Stimulated activated CD8-positive, alpha-beta memory T cell treated with anti-CD3 and anti-CD28 coated beads, Interleukin-15, amount 100 ng/mL, for 48 hours (primary cell): ENCODE data around the gene SH3PXD2A.
"Not testable (repeated sequence)": the region's sequence is repeated elsewhere in the genome, so short reads cannot be mapped to it uniquely, and the experiment has no call there.

ENCODE experiments used
- DNase-seq, 2 donors: peaks; one replicate each; pipeline ENCODE4 v3.0.0-alpha.2; 2020; ENCODE audit warnings: low read depth in 2 of 2

SH3PXD2A gene

DNA sequence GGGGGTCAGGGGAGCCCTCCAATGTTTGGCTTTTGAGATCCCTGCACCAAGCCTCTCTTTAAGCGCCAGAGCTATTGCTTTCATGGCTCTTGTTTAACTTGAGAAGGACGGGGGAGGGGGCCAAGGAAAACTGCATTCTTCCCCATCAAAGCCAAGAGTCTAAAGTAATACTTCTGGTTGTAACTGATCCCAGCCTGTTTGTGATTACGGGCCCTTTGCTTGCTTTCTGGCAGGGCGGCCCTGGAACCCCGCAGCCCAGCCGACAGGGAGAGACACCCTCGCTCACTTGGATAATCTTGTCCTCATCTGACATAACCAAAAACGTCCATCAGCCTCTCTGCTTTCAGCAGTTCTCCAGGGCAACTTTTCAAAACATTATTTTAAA is 207.1 kb downstream of the SH3PXD2A start:
- no peak for DNase-seq

DNA sequence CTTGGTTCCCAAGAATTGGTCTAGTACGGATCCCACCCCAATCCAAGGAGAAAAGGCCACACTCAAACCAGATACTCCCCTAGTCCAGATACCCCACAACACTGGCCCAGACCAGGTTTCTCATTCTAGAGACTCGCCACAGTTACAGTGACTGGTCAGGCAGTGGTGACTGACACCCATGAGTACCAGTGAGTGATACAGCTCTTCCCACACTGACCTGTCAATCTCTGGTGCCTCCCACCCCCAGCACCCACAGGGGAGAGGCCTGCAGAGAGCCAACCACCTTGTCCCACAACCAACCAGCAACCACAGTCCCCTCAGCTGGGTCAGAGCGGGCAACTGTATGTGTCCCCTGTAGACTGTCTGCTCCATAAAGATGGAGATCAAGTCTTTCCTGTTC is 209.1 kb downstream of the SH3PXD2A start:
- DNase-seq: no peak

DNA sequence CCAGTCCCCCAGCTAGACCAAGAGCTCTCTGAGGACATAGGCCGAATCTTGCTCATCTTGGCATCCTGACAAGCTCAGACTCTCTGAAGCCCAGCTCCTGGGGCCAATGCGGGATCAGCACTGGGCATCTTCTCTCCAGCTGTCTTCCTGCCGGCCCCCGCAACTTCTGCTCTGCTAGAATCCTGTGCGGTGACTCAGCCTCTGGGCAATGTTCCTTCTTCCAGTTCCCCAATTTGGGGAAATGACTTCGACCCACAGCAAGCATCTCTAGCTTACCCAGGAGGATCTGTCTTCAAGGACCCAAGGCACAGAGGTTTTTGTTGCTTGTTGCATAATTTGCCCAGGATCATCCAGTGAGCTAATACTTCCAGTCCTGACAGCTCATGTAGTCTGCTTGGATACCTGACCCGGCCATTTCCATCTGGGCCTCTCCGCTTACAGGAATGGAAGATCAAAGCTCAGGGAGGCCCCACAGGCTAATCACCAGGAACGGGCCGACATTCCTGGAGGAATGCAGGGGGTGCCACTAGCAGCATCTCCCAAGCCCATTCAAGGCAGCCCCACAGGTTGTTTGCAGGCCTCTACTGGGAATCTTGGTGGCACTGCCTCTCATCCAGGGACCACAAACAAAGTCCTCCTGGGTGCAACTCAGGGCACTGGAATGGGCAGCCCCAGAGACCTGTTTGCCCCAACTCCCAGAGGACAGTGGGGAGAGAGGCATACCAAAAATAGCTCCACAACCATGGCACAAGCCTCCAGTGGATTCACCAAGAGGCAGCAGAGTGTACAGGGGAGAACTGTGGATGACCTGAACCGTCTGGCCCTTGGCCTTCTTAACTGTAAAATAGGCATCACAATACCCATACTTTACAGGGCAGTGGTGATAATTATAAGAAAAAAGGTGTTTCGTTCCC is 210.0 kb downstream of the SH3PXD2A start:
- DNase-seq: no peak

DNA sequence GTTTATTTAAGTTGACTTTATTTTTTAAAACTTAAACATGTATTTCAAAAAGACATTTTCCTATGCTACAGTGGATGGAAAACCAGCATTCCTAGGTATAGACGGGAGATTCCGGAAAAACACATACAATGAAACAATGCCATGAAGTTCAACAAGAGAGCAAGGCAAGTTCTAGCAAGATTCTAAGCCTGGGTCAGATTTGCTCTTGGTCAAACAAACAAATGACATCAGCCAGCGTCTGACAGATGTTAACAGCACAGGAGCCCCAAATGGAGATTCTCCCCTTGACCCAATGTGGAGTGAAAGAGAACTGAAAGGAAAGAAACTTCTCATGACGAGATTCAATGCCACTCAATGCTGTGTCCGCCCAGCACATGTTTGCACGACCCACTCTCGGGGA is 212.0 kb downstream of the SH3PXD2A start:
- DNase-seq: no peak

DNA sequence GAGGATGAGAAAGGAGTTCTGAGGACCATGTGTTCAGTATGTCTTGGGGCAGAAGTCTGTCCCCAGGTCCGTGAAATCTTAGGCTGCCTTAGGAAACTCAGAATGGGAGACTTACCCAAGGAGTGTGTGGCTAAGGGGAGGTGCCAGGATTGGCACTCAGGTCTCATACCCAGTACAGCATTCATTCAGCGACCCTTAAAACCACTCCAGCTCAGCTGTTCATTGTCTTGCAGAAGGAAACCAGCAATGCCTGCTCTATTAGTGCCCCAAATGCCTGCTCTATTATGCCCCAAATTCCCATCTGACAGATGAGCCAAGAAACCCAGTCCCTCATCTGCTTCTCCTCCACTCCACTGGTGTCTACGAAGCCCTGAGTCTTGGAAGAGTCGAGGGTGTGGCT is 214.1 kb downstream of the SH3PXD2A start:
- no peak for DNase-seq

DNA sequence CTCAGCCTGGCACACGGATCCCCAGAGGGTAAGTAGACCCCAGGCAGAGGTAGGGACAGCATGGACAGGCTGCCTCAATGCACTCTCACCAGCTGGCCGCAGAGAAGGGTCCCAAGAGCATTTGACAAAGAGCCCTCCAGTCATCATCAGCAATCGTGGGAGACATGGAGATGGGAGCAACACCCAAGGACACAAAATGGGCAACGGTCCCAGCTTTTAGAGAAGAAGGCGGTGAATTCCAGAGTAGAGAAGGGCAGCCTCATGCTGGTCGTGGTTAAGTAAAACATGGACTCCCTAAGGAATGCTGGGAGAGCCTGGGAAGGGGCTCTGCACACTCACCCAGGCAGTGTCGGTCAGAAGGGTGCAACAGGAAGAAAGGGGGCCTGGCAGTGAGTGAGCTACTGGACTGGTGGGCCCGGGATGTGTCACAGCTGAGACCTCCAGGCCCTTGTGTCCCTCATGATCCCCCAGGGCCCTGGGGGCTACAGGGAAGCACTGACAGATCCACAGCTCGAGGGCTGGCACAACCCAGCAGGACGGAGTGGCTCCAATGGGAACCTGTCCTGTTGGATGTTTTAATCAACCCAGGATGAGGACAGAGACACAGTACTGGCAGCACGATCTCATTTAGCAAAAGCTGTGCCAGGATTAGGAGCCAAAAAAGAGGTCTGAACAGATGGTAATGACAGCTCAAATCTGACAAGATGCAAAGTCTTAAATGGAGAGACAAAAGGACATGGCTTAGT is 214.8 kb downstream of the SH3PXD2A start:
- DNase-seq: no peak

DNA sequence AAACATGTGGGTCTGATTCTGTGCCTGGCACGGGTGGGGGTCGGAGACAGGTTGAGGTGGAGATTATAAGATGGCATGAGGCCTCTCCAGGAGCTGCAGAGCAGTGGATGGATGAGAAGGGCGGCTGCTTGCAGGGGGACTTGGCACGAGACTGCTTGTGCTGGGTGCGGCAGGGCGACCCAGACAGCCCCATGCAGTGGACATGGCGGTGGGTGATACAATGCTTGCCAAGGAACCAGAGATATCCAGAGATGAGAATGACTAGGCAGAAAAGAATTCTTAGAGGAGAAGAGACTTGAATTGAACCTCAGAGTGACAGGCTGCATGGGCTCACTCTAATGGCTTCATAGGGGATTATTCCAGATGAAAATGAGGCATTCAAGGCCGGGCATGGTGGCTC is 216.4 kb downstream of the SH3PXD2A start:
- DNase-seq: no peak

DNA sequence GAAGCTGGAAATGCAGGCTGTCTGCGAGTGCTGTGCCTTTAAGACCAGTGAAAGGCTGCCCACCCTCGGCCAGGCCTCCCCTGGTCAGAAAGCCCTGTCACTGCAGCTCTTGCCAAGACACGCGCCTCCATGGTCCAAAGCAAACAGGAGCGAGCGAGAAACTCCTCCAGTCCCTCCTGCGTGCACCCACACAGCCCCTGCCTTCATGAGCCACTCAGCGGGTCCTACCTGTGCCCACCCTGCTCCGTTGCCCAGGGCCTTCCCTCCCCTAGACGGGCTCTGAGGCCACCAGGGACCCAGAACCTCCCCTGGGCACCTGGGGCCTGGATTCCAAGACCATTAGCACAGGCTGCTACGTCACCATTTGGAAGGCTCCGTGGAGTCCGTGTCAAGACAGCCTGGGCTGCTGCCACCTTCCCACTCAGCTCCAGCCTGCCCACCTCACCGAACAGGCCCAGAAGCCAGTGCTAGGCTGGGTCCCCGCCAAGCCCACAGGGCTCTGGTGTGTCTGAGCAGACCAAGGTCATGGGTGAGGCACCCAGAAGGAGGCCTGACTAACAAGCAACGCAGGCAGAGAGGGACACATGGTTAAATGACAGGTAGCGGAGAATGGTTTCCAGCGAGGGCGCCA is 217.3 kb downstream of the SH3PXD2A start:
- no peak for DNase-seq

DNA sequence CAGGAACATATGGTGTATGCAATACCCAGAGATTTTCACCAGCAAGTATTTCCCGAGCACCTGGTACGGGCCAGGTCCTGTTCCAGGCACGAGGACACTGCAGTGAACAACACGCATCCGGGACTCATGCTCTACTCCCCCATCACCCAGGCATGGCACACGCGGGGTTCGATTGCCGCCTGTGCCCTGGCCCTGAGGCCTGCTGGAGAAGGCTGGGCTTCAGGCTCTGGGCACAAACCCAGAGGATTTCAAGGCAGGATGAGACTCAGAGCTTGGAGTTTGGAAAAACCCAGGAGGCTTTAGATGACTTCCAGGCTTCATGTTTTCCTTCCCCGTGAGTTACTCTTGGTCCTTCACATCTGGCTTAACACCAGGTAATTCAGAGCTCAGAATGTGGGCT is 218.4 kb downstream of the SH3PXD2A start:
- DNase-seq: no peak

DNA sequence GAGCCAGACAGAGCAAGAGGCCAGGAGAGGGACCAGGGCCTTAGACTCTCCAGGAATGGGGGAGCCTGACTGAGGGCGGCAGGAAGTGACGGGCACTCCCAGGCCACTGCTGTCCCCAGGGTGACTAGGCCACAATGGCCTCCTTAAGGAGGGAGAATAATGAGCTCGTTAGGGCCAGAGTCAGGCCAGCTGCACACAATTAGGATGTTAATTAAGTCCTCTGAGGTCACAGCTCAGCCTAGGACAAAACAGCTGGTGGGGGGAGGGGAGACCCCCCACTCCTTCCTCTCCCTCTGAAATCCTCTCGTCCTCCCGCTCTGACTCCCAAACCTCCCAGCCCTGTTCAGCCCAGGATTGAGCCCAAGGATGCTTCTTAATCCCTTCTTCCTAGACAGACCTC is 218.9 kb downstream of the SH3PXD2A start:
- no peak for DNase-seq

DNA sequence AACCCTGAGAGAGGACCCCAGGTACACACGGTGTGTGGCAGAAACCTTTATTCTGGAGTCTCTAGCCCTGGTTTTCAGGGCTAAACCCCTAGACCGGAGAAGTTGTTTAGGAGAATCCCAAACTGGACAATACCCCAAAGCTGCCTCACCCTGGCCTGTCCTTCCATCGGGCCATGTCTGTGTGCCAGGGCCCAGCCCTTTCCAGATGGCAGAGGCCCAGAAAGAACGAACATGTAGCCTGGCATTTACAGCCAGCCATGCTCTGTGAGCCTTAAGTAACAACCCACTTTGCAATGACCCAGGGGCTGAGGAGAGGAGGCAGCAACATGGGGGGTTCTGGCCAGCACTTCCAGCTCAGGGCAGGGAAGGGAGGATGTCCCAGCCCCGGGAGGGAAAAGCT is 219.8 kb downstream of the SH3PXD2A start:
- no peak for DNase-seq

DNA sequence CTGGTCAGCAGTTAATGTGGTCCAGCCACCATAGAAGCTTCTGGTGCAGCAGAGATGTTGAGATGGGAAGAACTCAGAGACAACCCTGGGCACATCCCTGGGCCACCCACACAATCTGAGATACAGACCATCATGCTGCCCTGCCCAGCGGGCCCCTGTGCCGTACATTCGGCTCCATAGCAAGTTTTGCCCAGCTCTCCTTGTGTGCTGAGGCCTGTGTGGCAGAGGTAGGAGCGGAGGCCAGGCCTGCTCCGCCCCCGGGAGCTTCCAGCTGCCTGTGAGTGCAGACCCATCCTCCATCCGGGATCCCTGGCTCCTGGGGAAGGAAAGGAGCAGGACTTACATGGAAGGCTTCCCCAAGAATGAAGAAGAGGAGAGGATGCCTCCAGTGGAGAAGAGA is 221.5 kb downstream of the SH3PXD2A start:
- DNase-seq: no peak

DNA sequence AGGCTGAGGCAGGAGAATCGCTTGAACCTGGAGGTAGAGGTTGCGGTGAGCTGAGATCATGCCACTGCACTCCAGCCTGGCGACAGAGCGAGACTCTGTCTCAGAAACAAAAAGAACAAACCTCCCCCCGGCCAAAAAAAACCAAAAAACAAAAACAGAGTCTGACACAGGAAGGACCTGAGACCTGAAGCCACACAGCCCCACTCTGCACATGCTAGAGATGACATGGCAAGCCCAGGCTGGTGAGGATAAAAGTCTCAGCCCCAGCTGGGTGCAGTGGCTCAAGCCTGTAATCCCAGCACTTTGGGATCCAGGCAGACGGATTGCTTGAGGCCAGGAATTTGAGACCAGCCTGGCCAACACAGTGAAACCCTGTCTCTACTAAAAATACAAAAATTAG is 222.5 kb downstream of the SH3PXD2A start:
- DNase-seq: not testable (repeated sequence)

DNA sequence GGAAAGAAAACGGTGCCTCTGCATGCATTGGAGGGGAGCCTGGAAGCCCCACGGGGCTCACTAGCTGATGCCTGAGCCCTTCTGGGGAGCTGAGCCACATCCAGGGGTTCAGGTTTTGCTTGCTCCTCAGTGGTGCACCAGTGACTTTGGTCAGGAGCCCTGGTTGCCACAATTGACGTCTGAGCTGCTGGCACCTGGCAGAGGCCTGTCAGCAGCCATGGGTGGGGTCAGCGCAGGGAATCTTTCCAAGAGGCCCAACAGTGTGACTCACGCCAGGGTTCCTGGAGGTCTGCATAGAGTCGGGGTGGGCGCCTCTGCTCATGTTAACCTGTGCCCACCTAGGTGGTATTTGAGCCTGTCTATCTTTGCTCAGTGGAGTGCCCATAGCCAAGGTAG is 223.1 kb downstream of the SH3PXD2A start:
- no peak for DNase-seq

DNA sequence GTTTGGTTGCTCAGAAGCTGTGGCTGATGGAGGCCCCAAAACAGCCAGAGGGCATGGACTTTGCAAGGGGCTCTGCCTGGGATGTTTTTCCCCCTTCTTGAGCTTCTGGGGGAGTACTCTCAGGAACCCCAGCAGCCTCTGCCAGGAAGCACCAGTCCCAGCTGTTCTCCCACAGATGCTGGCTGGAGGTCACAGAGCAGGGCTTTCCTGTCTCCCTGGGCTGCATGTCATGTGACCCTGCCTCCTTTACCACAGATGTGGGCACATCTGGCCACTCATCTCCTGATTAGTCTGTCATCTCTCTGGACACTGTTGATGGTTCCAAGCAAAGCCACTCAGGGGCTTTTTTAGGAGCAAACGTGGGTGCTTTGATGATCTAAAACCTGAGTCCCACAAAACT is 225.2 kb downstream of the SH3PXD2A start:
- no peak for DNase-seq

DNA sequence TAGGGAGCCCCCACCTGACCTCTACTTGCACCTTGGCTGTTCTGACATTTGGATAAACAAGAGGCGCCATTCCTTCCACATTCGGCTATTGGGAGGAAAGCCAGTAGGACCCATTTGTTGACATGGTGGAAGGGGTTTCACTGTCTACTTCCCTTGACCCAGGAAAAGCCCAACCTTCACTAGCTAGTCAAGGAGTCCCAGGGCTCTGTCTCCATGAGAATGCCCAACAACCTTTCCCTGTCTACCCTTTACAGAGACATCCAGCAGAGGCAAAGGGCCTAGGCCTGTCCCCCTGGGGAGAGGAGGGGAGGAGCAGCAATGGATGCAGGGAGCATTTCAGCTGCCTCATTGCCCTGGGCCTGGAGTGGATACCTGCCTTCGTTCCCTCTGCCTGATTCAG is 225.8 kb downstream of the SH3PXD2A start:
- no peak for DNase-seq

DNA sequence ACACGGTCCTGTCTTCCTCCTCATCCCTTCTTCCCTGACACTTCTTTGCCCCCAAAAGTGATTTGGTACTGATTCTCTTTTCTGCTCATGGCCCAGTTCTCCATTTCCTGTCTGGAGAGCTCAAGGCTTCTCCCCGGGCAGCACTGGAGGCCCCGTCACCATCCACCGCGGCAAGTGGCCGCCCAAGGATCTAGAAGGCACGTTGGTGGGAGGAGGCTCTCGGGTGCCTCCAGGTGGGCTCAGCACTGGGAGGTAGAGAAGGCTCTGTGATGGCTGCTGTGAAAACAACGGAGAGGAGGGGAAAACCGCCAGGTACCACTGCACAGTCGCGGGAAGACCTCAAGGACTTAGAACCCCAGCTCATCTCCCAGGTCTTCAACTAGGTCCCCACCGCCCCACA is 227.5 kb downstream of the SH3PXD2A start:
- DNase-seq: no peak

DNA sequence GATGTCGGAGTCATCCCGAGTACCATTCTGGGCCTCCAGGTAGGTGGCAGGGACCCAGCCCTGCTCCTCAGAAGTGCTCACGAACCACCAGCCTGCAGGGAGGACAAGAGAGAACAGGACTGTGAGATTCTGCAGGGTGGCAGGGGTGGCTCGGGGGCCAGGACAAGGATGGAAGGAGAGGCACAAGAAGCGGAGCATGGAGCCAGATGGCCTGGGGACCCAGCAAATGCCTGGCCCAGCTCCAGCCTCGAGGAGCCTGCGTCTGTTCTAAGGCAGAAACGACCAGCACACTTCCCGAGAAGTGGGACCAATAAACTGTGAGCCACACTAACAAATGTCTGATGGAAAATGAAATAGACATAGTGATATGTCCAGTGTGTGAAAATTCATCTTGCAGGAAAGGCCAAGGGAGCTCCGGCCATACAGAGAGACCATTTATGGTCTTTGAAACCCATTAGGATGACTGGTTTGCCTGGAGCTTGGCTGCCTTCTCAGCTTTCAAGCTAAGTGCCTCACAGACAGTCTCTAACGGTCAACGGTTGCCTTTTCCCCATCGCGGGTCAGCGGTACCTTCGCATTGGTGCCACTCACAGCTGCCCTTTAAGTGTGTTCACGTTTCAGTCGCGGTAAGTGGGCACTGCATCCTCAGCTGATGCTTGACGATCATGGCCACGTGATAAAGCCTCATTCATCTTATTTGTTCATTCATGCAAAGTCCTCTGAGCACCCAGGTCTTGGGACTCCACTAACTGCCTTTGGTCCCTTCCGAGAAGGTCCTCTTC is 228.1 kb downstream of the SH3PXD2A start:
- no peak for DNase-seq

DNA sequence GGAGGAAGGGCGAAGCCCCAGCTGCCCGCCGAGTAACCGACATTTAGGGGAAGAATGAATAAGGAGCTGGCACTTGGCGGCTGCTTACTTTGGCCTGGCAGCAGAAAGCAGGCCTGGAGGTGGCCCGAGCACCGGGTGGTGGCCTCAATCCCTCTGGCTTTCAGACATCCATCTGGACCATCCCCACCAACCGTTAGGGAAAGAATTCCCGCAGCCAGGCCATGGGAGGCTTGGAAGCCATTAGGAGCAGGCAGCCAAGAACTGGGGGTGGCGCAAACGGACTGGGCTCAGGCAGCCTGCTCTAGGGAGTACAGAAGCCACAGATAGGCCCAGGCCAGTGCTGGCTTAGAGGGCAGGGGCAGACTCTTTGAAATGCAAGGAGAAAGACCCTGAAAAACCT is 229.2 kb downstream of the SH3PXD2A start:
- DNase-seq: no peak

DNA sequence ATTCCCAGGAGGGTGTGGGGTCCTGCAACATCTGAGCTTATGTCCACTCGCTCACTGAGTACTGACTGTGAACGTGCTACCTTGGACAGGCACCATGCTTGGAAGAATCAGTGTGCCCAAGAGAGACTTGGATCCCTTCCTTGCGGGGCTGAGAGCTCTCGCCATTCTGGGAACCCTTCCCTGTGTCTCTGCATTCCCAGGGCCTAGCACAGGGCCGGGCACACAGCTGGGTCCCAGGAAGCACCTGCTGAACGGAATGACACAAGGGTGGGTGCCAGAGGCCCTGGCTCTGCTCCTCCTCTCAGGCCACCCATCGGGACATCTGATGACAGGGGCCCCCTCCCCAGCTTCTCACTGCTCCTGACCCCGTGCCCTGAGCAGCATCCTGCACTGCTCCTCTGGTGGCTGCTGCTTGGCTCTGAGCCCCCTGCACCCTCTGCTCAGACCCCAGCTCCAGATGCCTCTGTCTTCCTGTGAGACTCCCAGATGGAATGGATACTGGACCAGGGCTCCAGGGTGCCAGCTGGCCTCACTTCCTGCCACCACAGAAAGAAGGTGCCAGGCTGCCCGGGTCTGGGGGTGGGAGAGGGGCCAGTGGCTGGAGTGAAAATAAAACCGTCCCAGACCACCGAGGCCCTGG is 232.3 kb downstream of the SH3PXD2A start:
- no peak for DNase-seq

DNA sequence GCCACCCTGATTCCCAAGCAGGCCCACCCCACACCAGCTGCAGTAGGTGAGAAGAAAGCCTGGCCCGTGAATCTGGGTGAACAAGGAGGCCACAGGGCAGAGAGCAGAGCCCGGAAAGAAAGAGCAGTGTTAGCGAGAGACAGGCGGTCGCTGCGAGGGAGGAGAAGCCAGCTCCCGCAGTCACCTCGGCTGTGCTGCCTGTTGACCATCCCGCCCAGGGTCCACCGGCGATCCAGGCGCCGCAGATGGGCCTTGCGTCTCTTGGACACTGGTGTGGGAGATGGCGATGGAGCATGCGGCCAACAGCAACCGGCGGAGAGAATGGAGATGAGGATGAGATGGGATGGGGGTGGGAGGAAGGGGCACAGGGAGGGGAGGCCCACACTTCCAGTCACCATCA is 233.1 kb downstream of the SH3PXD2A start:
- no peak for DNase-seq

DNA sequence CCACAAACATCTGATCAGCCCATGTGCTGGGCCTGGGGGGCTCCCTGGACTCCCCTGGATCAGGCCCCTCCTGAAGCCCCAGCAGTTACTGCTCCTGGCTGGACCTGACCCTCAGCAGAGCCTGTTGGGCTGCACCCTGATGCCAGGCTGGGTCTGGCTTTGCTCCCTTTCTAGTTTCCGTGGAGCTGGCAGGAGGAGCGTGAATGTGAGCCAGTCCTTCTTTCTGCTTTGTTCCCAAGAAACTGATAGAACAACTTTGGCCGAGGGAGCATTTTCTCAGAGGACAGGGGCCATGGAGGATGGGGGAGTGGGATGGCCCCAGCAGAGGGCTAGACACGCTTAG is 233.6 kb downstream of the SH3PXD2A start:
- no peak for DNase-seq
